Karpas-422 (cell line): ENCODE measurements around the gene SCARB2. TPM values are rescaled to one million over a fixed set of nuclear protein-coding genes. Genes with fewer than 3 reads are reported as not detected.

Source experiments
- DNase-seq: peaks from one replicate; pipeline ENCODE4 v3.0.0-alpha.2; 2015
- H2AFZ ChIP-seq: fragments of 200-600 bp; sonication (generic); 2 replicates; pipeline ENCODE4 v1.6.1; 2014; ENCODE audit warnings: antibody characterized with exemption, low read length, mixed read lengths
- H3K27ac ChIP-seq: fragments of 200-600 bp; sonication (generic); 2 replicates; pipeline ENCODE4 v1.5.1; 2014; ENCODE audit warnings: mild to moderate bottlenecking, low read length, moderate library complexity
- H3K27me3 ChIP-seq: fragments of 200-600 bp; sonication (generic); 2 replicates; pipeline ENCODE4 v1.6.1; 2014; ENCODE audit warnings: low read length, mixed read lengths
- H3K36me3 ChIP-seq: fragments of 200-600 bp; sonication (generic); 2 replicates; pipeline ENCODE4 v1.6.1; 2014; ENCODE audit warnings: low read length, mixed read lengths; ENCODE audit not compliant: insufficient read depth
- H3K4me1 ChIP-seq: fragments of 200-600 bp; sonication (generic); 2 replicates; pipeline ENCODE4 v1.6.1; 2014; ENCODE audit warnings: mild to moderate bottlenecking, low read length, mixed read lengths
- H3K4me2 ChIP-seq: fragments of 200-600 bp; sonication (generic); 2 replicates; pipeline ENCODE4 v1.6.1; 2014; ENCODE audit warnings: low read length, low read depth, mild to moderate bottlenecking; ENCODE audit not compliant: poor library complexity, severe bottlenecking
- H3K4me3 ChIP-seq: fragments of 200-600 bp; sonication (generic); 2 replicates; pipeline ENCODE4 v1.5.1; 2014; ENCODE audit warnings: mild to moderate bottlenecking, antibody characterized with exemption, low read length, mixed read lengths
- H3K79me2 ChIP-seq: fragments of 200-600 bp; sonication (generic); 2 replicates; pipeline ENCODE4 v1.6.1; 2014; ENCODE audit warnings: mild to moderate bottlenecking, low read length, mixed read lengths
- H3K9ac ChIP-seq: fragments of 200-600 bp; sonication (generic); 2 replicates; pipeline ENCODE4 v1.6.0; 2014; ENCODE audit warnings: low read length
- H3K9me2 ChIP-seq: fragments of 200-600 bp; sonication (generic), shearing (Covaris generic); replicated peaks from 2 replicates; pipeline ENCODE4 v1.6.0; 2014; ENCODE audit warnings: mild to moderate bottlenecking, low read length, moderate library complexity; ENCODE audit not compliant: insufficient read depth
- H3K9me3 ChIP-seq: fragments of 300-700, 200-600 bp; sonication (generic); 2 replicates; pipeline ENCODE4 v1.6.1; 2014; ENCODE audit warnings: low read length, mixed read lengths
- H4K20me1 ChIP-seq: fragments of 200-600 bp; sonication (generic); 2 replicates; pipeline ENCODE4 v1.6.1; 2014; ENCODE audit warnings: mild to moderate bottlenecking, antibody characterized with exemption, low read length, low read depth; ENCODE audit not compliant: insufficient read depth
- total RNA-seq: library from RNA; depleted of rRNA; stranded (reverse); fragments of >200 nt; shearing (Covaris generic); gene quantifications from 2 replicates; pipeline ENCODE4 v1.2.3, GENCODE V29; 2014; ENCODE audit warnings: low replicate concordance; rRNA removed

Gene SCARB2
- total RNA-seq, 1 experiment from 2014 or later: 6.8 TPM

- no peak overlapping the region for H3K4me3 ChIP-seq
- no peaks in the 10 kb centered on the region for H3K4me1 ChIP-seq
- H3K9me3 ChIP-seq: no peaks in the 10 kb centered on the region; the same call in 1 of the 2 replicates
- H3K27ac ChIP-seq: no peak overlapping the region
- no peaks in the 10 kb centered on the region for H4K20me1 ChIP-seq
- no peak for DNase-seq
- H3K27me3 ChIP-seq: no peaks in the 10 kb centered on the region
- no peak overlapping the region for H3K9ac ChIP-seq
- H3K36me3 ChIP-seq: peaks cover 29% of the 10 kb centered on the region
- H3K9me2 ChIP-seq: no peaks in the 10 kb centered on the region
- no peak overlapping the region for H3K4me2 ChIP-seq
- H3K79me2 ChIP-seq: no peaks in the 10 kb centered on the region
- no peak overlapping the region for H2AFZ ChIP-seq
These were observed 96.1 kb downstream of the SCARB2 start for GRCh38 chr4:76117536-76117935.

- Histone ChIP-seq H3K9me2 (no peaks in the 10 kb centered on the region), H3K36me3 (peaks cover 22% of the 10 kb centered on the region), H2AFZ (no peak overlapping the region), H3K27me3 (no peaks in the 10 kb centered on the region), H3K9me3 (no peaks in the 10 kb centered on the region), H3K4me1 (no peaks in the 10 kb centered on the region), H3K4me3 (no peak overlapping the region), H3K9ac (no peak overlapping the region), H4K20me1 (no peaks in the 10 kb centered on the region), H3K79me2 (no peaks in the 10 kb centered on the region), H3K4me2 (no peak overlapping the region), H3K27ac (no peak overlapping the region)
- no peak for DNase-seq
These were observed 96.8 kb downstream of the SCARB2 start for GRCh38 chr4:76116821-76117220.

Other genes with a start within 250 kb of the SCARB2 start
- 24.9 and 27.3 TPM in 2 replicates for gene SDAD1, start 222.9 kb downstream of the SCARB2 start, total RNA-seq
- gene CXCL9, start 206.3 kb downstream of the SCARB2 start, total RNA-seq: not detected in 2 replicates
- not detected in 2 replicates for gene CXCL10, start 190.3 kb downstream of the SCARB2 start, total RNA-seq
- not detected in 2 replicates for gene CXCL11, start 177.8 kb downstream of the SCARB2 start, total RNA-seq
- not detected in 2 replicates for gene ART3, start 139.1 kb downstream of the SCARB2 start, total RNA-seq
- 12.3 and 26.3 TPM in 2 replicates for gene NUP54, start 65.4 kb downstream of the SCARB2 start, total RNA-seq
- not detected in 2 replicates for gene FAM47E, start 37.9 kb upstream of the SCARB2 start, total RNA-seq
- not detected in 2 replicates for gene STBD1, start 92.9 kb upstream of the SCARB2 start, total RNA-seq
- gene CCDC158, start 207.3 kb upstream of the SCARB2 start, total RNA-seq: not detected in 2 replicates
- gene SHROOM3, start 221.4 kb upstream of the SCARB2 start, total RNA-seq: 0.32 and 0.78 TPM in 2 replicates